H1 (cell line): ENCODE results near the gene NRM. TPM values are rescaled to one million over a fixed set of nuclear protein-coding genes. Genes with fewer than 3 reads are reported as not detected.

Experiments used
- BACH1 ChIP-seq: IDR thresholded peaks from 2 replicates; pipeline ENCODE4 v1.6.1; 2012; ENCODE audit warnings: low read length, improper control_type of control experiment
- BCL11A ChIP-seq, 2 experiments: IDR thresholded peaks; one replicate each; pipeline ENCODE4 v1.6.1; 2011; ENCODE audit warnings: low read depth in 2 of 2, low read length in 2 of 2, mild to moderate bottlenecking in 2 of 2
- CBX8 ChIP-seq: fragments of 300-800, 300-1000 bp; sonication (generic); IDR thresholded peaks from 2 replicates; pipeline ENCODE4 v1.7.1; 2016; ENCODE audit warnings: low read depth, low read length, borderline replicate concordance
- CEBPB ChIP-seq: IDR thresholded peaks from 2 replicates; pipeline ENCODE4 v1.6.1; 2012; ENCODE audit warnings: low read depth, low read length
- FOSL1 ChIP-seq: IDR thresholded peaks from 2 replicates; pipeline ENCODE4 v1.6.1; 2011; ENCODE audit warnings: mild to moderate bottlenecking, low read depth, low read length, moderate library complexity; ENCODE audit not compliant: insufficient read depth
- GABPA ChIP-seq: IDR thresholded peaks from 2 replicates; pipeline ENCODE4 v1.6.1; 2011; ENCODE audit warnings: mild to moderate bottlenecking, low read length, moderate library complexity, borderline replicate concordance; ENCODE audit not compliant: insufficient read depth
- GTF2F1 ChIP-seq: IDR thresholded peaks from 2 replicates; pipeline ENCODE4 v1.6.1; 2012; ENCODE audit warnings: low read depth, low read length, improper control_type of control experiment, borderline replicate concordance
- HDAC2 ChIP-seq, 2 experiments: fragments of 300-600 bp in 1 of 2; sonication (generic) in 1 of 2; IDR thresholded peaks; 2 replicates each; pipeline ENCODE4 v1.6.1; 2011 to 2012; ENCODE audit warnings: low read depth in 2 of 2, low read length in 2 of 2, mild to moderate bottlenecking in 2 of 2, moderate library complexity in 2 of 2, borderline replicate concordance in 1 of 2, inconsistent platforms in 1 of 2
- HDAC6 ChIP-seq: IDR thresholded peaks from one replicate; pipeline ENCODE4 v1.7.1; 2012; ENCODE audit warnings: low read depth, mild to moderate bottlenecking, inconsistent platforms, low read length, moderate library complexity
- KDM5A ChIP-seq: fragments of 200-600 bp; IDR thresholded peaks from 2 replicates; pipeline ENCODE4 v1.7.1; 2012; ENCODE audit warnings: mild to moderate bottlenecking, low read length, inconsistent platforms, mixed read lengths
- MAFK ChIP-seq: IDR thresholded peaks from 2 replicates; pipeline ENCODE4 v1.6.1; 2012; ENCODE audit warnings: low read depth, mild to moderate bottlenecking, improper control_type of control experiment, low read length
- MAX ChIP-seq: IDR thresholded peaks from 2 replicates; pipeline ENCODE4 v1.6.1; 2012; ENCODE audit warnings: inconsistent platforms
- NANOG ChIP-seq: IDR thresholded peaks from 2 replicates; pipeline ENCODE4 v1.6.1; 2011; ENCODE audit warnings: low read length, low read depth, mild to moderate bottlenecking, inconsistent platforms; ENCODE audit not compliant: insufficient read depth, poor library complexity, severe bottlenecking
- POU5F1 ChIP-seq: IDR thresholded peaks from 2 replicates; pipeline ENCODE4 v1.6.1; 2011; ENCODE audit warnings: low read depth, mild to moderate bottlenecking, low read length, moderate library complexity
- RBBP5 ChIP-seq: IDR thresholded peaks from 2 replicates; pipeline ENCODE4 v1.7.1; 2012; ENCODE audit warnings: low read depth, mild to moderate bottlenecking, inconsistent platforms, low read length, moderate library complexity, borderline replicate concordance
- RNF2 ChIP-seq: fragments of 200-900, 300-1000 bp; sonication (generic); IDR thresholded peaks from 2 replicates; pipeline ENCODE4 v1.7.1; 2016; ENCODE audit warnings: borderline replicate concordance, low read depth, mild to moderate bottlenecking, antibody characterized with exemption, low read length; ENCODE audit not compliant: poor library complexity, severe bottlenecking; ENCODE audit errors: missing control alignments
- RXRA ChIP-seq: IDR thresholded peaks from 2 replicates; pipeline ENCODE4 v1.6.1; 2011; ENCODE audit warnings: low read depth, mild to moderate bottlenecking, low read length, moderate library complexity; ENCODE audit not compliant: insufficient read depth
- SIRT6 ChIP-seq: IDR thresholded peaks from one replicate; pipeline ENCODE4 v1.7.1; 2012; ENCODE audit warnings: low read length, inconsistent platforms
- TAF1 ChIP-seq: IDR thresholded peaks from 2 replicates; pipeline ENCODE4 v1.6.1; 2011; ENCODE audit warnings: mild to moderate bottlenecking, low read depth, low read length
- TAF7 ChIP-seq: optimal IDR thresholded peaks from 2 replicates; pipeline ENCODE3; 2011; ENCODE audit warnings: low read depth, mild to moderate bottlenecking, inconsistent platforms, low read length, moderate library complexity, borderline replicate concordance
- TCF12 ChIP-seq: IDR thresholded peaks from 2 replicates; pipeline ENCODE4 v1.6.1; 2011; ENCODE audit warnings: low read depth, mild to moderate bottlenecking, low read length
- TEAD4 ChIP-seq: IDR thresholded peaks from 2 replicates; pipeline ENCODE4 v1.6.1; 2012; ENCODE audit warnings: low read depth, low read length, inconsistent platforms, mixed read lengths
- YY1 ChIP-seq: IDR thresholded peaks from 2 replicates; pipeline ENCODE4 v1.6.1; 2011; ENCODE audit warnings: low read depth, mild to moderate bottlenecking, low read length
- ZNF274 ChIP-seq: IDR thresholded peaks from 2 replicates; pipeline ENCODE4 v1.7.0; 2012; ENCODE audit warnings: low read length, borderline replicate concordance; ENCODE audit errors: extremely low read depth
- polyA plus RNA-seq, 7 experiments: library from polyadenylated mRNA; depleted of rRNA in 3 of 7; stranded (reverse) in 5 of 7; unstranded in 2 of 7; fragments of >200 nt in 5 of 7; fragments of 200-250 nt in 2 of 7; gene quantifications; 1 replicate in 5 of 7; 2 replicates in 1 of 7; 4 replicates in 1 of 7; pipeline versions ENCODE4 v1.2.1 to v1.2.3, GENCODE V29; 2011 to 2013; ENCODE audit warnings: missing spikeins in 2 of 7, mixed read lengths in 2 of 7
- total RNA-seq: library from RNA; stranded (reverse); fragmentation: NEBNext Ultra II Directional; extraction: Animal tissue kit (Norgen Biotek cat#: 25700); gene quantifications from 2 replicates; pipeline ENCODE4 v1.2.1, GENCODE V29; 2021

The NRM gene
- total and polyA plus RNA-seq, 2 of the 8 experiments (the other 6 are each of a cell fraction or from before 2014, with no cell fraction given), result 27.3 to 50.4 TPM

- TF ChIP-seq ZNF274, result no peak
- no peak for TF ChIP-seq TCF12
- TF ChIP-seq TEAD4, result no peak
- no peak for TF ChIP-seq NANOG
- no peak for TF ChIP-seq POU5F1
- TF ChIP-seq HDAC2 (IDR thresholded peaks at IDR 0.05; ENCODE audit: borderline replicate concordance in 1 of 2, low read depth in 2 of 2, low read length in 2 of 2), result peak in 1 of 2 experiments; percentile 84; a peak in 1 of 4 replicates
- no peak for TF ChIP-seq RBBP5
- no peak for TF ChIP-seq SIRT6
- no peak for TF ChIP-seq MAFK
- no peak for TF ChIP-seq BACH1
- peak; percentile 35 for TF ChIP-seq TAF7
- no peak for TF ChIP-seq RXRA
- no peak for TF ChIP-seq RNF2
- TF ChIP-seq HDAC6, result no peak
- TF ChIP-seq CBX8, result no peak
- TF ChIP-seq TAF1, result no peak; the same call in 1 of the 2 replicates
- TF ChIP-seq MAX, result peak; percentile 32; the same call in 1 of the 2 replicates
- TF ChIP-seq FOSL1, result no peak
- no peak for TF ChIP-seq CEBPB
- 0 out of 2 replicates have a peak, but pooled peaks have one; percentile 54 for TF ChIP-seq GABPA
- no peak for TF ChIP-seq KDM5A
- no peak for TF ChIP-seq GTF2F1
- no peak for TF ChIP-seq YY1
- TF ChIP-seq BCL11A (IDR thresholded peaks at IDR 0.05; ENCODE audit: low read depth in 2 of 2, low read length in 2 of 2), result no peak
These were observed 11.6 kb downstream of the NRM start (continued) for GRCh38 chr6:30678964-30679726.
